HG03342 (cell line): ENCODE measurements around the gene GNGT2.

Source experiments
- ATAC-seq: cut with Tn5 transposase; IDR thresholded peaks from one replicate; pipeline ENCODE4 v1.9.1; 2021; ENCODE audit warnings: mild to moderate bottlenecking, moderate library complexity; ENCODE audit not compliant: unreplicated experiment

GNGT2 gene

DNA sequence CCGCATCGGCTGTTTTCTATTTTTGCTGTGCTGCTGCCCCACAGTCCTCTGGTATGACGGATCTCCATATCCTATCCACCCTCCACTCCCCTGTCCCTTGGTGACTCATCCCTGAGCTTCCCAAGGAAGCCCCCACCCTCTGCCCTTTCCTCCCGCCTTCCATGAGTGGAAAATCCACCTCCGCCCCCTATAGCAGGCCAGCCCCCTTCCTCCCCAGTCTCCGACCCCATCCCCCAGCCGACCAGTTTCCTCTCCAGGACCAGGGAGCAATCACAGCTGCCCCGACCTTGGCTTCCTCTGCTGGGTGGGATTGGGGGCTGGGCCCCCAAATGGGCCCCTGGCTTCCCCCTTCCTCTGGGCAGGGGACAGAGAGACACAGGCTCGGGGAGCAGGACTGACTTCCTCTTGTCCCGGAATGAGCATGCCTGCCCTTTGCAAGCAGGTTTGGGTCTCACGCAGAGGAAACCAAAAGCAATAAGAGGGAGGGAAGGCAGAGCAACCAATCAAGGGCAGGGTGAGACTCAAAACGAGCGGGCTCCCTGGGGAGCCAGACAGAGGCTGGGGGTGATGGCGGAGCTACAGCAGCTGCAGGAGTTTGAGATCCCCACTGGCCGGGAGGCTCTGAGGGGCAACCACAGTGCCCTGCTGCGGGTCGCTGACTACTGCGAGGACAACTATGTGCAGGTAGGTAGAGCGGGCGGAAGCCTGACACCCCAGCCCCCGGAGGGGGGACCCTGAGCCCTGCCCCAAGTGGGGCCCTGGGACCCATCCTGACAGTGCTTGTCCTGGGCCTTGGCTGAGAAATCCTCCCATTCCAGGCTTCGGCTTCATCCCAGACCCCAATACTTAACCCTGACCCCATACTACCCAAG lies at the start of gene GNGT2, which contains the start of gene ABI3:
Gene GNGT2, minus strand, starts transcription at position 417 of the 872 bp plus-strand sequence. CDS start 3,152 bp downstream, outside the sequence.
Gene ABI3, plus strand, starts transcription at position 550 of the 872 bp plus-strand sequence. Its CDS starts 18 bp downstream, at position 568.
- peak; percentile 80 for ATAC-seq

DNA sequence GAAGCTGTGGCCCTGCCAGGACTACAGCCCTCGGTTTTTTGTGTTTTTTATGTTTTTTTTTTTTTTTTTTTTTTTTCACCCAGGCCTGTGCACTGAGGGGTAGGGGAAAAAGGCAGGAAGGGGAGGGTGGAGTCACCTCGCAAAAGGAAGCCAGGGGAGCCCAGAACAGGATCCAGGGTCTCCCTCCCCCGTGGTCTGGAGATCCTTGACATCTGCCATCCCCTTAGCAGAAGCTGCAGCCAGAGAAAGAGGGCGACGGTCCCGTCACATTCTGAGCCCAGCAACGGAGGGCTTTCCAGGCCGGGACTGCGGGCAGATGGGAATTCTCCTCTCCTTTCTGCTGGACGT lies 49.3 kb upstream of the GNGT2 start:
- no peak for ATAC-seq

DNA sequence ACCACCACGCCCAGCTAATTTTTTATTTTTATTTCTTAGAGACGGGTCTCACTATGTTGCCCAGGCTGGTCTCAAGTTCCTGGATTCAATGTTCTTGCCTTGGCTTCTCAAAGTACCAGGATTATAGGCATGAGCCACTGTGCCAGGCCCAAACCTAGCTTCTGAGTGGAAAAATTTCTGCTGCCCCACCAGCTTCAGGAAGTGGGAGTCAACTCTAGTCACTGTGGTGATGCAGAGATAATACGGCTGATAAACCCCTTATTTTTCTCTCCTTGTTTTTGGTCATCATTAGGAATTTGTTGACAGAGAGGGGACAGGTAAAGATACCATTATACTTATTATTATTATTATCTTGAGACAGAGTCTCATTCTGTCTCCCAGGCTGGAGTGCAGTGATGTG lies 48.0 kb upstream of the GNGT2 start:
- ATAC-seq: no peak

DNA sequence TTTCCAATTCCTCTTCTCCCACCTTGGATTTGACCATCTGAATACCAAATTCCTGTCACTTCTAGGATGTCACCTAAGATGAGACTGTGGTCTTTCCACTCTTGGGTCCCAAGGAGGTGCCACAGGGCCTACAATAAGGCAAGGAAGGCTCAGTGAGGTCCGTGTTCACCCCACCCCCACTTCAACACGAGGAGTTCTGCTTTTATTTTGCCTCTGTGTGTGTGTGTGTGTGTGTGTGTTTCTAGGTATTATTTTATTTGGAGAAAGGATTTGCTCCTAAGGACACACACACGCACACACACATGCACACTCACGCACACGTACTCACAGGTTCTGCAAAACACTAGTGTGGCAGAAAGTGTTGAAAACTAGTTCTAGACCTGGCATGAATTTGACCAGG lies 44.8 kb upstream of the GNGT2 start:
- no peak for ATAC-seq

DNA sequence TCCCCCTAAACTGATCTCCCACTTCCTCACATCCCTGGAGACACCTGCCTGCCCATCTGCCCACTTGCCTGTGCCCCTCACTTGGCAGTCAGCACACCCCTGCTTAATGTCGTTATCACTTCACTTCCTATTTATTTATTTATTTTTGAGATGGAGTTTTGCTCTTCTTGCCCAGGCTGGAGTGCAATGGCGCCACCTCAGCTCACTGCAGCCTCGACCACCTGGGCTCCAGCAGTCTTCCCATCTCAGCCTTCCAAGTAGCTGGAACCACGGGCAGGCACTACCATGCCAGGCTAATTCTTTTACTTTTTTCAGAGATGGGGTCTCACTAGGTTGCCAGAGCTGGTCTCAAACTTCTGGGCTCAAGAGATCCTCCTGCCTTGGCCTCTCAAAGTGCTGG lies 43.7 kb upstream of the GNGT2 start:
- no peak for ATAC-seq

DNA sequence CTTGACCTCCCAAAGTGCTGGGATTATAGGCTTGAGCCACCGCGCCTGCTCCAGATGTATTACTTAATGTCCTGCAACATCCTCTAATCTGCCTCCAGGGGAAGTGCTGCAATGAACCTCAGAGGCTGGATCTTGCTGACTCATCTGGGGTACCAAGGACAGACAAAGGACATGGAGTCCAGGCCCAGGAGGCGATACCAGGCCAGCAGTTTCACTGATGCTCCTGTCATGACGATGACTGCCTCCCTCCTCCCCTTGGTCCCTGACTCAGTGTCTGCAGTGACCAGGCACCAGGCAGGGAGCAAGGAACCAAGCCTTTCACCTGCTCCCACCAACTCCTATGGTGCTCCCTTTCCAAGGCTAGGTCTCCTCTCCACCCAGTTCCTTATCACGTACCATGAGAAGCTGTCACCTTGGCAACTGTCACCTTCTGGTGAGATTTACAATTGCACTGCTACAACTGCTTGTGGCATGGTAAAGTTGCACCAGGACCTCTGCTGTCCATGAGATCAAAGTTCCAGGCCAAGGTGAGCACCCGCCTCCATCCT lies 41.8 kb upstream of the GNGT2 start:
- ATAC-seq: no peak

DNA sequence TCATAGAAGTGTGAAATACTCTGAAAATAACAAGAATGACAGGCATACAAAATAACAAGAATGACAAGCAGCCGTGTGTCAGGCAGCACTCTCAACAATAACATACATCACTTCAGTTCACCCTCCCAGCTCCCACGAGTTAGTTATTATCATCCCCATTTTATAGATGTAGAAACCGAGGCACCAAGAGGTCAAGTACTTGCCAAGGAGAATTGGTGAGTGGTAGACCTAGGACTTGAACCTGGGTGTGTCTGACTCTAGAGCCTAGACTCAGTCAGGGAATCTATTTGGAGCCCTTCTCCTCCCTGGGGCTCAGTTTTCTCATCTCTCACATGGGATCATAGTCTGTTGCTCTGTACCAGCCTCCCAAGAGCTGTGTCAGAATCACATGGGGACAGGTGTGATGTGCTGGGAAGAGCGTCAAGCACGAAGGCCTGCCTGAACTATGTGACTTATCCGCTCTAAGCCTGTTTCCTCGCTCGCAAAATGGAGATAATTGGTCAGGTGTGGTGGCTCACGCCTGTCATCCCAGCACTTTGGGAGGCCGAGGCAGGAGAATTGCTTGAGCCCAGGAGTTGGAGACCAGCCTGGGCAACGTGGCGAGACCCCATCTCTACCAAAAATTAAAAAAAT lies 39.6 kb upstream of the GNGT2 start:
- ATAC-seq: no peak

DNA sequence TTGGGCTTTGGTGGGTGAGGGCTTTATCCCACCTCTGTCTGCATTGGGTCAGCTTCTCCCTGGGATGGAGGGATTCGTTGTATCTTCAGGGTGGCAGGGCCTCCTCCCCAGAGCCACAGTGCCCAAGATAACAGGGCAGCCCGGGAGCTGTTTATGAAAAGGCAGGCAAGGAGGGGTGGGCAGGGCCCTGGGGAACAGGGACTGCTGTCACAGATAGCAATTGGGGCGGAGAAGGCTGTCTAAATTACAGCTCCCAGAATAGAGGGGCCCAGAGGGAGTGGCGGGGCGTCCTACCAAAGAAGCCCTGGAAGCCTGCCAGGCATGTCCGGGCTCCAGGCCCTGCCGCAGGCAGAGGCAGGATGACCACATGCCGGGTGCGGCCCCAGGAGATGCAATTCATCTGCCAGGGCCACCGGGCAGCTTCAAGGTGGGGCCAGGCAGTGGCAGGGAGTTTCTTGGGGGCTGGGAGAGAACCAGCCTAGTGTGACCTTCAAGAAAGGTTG lies 39.0 kb upstream of the GNGT2 start:
- ATAC-seq: no peak

DNA sequence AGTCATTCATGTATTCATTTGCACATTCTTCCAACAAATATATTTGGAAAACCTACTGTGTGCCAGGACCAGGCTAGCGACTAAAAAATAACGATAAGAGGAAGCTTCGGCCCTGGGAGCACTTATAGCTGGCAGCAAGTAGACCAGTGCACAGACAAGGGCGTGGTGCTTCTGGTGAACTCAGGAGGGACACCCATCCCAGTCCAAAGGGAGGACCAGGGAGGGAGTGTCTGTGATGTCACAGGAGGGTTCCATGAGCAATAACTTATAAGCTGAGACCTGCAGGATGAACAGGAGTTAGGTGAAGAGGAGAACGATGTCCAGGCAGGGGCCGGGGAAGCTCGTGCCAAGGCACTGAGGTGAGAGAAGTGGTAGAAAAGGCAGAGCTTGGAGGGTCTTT lies 37.6 kb upstream of the GNGT2 start:
- ATAC-seq: no peak

DNA sequence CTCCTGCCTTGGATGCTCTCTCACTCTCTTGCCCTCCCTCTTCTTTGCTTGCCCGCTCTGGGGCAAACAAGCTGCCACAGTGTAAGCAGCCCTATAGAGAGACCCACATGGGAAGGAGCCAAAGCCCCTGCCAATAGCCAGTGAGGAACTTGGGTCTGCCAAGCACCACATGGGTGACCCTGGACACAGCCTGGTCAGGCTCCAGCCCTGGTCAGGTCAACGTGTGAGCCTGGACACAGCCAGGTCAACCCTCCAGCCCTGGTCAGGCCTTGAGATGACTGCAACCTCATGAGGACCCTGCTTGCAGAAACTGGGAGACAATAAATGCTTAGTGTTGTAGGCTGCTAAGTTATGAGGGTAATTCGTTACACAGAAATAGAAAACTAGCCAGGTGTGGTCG lies 34.5 kb upstream of the GNGT2 start:
- no peak for ATAC-seq

DNA sequence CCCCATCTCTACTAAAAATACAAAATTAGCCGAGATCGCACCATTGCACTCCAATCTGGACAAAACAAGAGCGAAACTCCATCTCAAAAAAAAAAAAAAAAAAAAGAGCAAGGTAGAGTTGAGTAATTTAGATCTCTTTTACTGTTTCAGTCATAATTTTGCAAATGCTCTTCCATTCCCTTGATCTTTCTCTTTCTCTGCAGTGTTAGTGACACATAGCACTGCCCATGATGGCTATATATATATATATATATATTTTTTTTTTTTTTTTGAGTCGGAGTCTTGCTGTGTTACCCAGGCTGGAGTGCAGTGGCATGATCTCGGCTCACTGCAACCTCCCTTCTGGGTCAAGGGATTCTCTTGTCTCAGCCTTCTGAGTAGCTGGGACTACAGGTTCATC lies 32.4 kb upstream of the GNGT2 start:
- ATAC-seq: no peak

DNA sequence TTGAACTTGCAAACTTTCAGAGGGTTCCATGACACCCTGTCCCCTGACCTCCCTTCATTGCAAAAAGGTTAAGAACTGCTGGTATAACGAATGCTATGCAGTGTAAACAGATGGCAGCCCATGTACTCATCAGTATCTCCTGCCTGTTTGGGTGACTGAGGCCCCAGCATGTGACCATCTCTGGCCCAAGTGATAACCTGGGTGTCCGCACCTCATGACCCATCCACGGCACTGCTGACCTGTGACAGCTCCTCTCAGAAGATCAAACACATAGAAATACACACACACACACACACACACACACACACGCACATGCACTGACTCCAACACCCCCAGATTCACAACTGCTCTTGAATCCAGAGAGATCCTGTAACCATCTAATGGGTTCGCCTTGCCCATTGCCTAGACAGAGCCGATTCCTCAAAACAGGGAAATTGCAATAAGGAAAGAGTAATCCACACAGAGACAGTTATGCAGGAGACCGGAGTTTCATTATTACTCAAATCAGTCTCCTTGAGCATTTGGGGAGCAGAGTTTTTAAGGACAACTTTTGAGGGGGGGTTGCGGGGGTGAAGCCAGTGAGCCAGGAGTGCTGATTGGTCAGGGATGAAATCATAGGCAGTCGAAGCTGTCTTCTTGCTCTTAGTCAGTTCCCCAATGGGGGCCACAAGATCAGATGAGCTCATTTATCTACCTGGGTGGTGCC lies 31.5 kb upstream of the GNGT2 start:
- no peak for ATAC-seq

DNA sequence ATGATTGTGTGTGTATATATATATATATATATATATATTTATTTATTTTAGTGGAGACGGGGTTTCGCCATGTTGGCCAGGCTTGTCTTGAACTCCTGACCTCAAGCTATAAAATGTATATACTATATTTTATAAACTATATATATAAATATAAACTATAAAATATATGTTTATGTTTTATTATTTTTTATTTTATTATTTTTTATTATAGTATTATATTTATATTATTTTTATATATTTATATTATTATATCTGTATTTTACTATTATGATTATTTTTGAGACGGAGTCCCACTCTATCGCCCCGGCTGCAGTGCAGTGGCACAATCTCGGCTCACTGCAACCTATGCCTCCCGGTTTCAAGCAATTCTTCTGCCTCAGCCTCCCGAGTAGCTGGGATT lies 30.7 kb upstream of the GNGT2 start:
- no peak for ATAC-seq

DNA sequence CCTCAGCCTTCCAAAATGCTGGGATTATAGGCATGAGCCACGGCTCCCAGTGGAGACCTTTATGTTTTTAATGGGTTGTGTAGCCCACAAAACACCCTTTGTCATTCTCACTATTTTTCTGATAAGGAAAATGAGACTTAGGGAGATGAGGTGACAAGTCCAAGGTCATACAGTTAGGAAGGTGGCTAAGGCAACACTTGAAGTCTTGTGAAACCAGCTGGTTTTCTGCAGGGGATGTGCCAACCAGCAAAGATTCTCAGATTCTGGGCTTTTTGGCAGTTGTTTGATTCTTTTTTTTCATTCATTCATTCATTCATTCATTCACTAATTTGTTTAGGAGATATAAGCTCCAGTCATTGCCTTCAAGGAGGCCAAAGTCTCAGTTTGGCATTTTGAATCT lies 30.2 kb upstream of the GNGT2 start:
- ATAC-seq: no peak

DNA sequence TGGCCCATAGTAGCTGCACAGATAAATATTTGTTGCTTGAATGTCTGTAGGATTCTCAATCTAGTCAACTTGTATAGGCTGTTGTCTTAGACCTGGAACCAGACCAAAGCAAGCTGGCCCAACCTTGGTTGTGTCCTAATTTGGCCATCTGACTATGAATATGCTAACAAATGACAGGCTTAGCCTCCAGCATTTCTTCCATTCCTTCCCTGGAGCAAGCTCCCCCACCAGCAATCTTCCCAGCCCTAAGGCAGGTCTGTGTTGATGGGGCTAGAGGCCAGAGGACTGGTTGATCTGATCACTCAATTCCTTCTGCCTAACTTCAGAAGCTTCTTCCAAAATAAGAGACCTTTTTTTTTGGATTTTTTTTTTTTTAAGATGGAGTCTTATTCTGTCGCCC lies 29.6 kb upstream of the GNGT2 start:
- ATAC-seq: no peak

DNA sequence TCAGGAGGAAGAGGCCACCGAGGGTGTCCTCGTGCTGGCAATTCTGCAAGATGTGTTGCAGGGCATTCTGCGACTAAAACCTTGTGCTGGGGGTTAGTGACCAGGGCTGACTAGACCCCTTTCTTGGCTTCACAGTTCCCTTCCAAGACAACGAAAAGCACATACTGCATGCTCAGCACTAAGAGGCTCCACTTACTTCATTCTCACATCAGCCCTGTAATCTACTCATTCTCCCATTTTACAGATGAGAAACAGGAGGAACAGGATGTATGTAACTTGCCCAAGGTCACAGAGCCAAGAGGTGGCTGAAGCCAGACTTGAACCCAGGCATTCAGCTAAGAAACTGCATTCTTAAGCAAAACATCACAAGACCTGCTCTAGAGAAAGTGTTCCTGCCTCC lies 25.5 kb upstream of the GNGT2 start:
- no peak for ATAC-seq

DNA sequence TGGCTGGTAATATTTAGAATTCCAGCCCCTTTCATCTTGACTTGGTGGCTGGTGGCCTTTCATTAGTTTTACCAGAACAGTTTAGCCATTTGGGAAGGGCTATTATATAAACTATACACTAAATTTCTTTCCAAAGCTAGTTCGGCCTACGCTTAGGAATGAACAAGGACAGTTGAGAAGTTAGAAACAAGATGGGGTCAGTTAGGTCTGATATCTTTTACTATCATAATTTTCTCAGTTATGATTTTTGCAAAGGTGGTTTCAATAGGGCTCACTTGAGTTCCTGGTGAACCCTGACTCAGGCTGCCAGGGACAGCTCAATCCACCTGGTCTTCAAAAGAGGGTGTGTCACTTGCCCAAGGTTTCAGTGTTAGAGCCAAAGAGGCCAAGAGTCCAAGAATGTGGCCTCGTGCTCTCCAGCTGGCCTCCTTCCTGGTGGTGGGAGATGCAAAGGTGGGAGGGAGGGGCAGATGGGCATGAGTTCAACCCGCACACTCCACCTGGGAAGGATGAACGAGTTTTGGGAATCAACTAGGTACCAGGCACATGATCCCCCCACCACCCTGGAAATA lies 24.2 kb upstream of the GNGT2 start:
- ATAC-seq: no peak

DNA sequence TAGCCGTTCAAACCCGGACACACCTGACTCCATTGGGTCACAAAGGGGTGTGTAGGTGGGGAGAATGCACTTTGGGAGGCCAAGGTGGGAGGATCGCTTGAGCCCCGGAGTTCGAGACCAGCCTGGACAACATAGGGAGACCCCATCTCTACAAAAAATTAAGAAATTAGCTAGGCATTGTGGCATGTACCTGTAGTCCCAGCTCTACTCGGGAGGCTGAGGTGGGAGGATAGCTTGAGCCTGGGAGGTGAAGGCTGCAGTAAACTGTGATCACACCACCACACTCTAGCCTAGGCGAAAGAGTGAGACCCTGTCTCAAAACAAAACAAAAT lies 21.2 kb upstream of the GNGT2 start:
- no peak for ATAC-seq

DNA sequence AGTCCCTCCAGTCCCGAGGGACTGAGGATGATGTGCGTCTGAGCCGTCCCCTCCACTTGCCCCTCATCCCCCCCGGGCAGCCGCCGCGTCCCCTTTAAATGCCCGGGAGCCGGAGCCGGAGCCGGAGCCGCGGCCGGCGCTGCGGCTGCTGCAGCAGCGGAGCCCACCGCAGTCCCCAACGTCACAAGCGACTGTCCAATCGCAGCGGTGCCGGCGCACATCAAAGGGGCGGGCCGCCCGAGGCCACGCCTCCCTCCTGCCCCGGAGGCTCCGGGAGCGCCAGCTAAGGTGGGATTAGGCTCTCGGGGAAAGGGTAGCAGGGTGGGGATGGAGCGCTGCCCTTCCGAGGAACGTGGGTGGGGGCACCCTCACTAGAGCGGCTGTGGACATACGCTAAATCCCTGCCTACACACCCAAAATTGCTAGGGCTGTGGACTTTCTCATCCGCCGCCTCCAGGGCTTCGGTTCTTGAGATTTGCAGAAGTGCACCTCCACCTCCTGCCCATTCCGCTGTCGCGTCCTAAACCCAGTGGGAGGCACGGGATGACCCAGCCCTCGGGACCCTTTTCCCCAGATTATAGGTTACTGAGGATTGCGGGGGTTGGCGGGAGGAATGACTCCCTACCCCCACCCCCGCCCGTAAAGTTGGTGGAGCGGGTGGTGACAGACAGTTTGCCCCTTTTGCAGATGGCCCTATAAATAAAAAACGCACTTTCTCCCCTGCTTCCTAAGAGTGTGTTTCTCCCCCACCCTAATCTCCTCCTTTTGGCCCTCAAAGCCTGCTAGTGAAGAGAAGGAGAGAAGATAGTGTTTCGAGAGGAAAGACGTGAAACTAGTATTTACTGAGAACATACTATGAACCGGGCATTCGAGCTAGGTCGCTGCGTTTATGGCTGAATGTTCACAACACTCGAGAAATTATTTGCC lies 20.5 kb upstream of the GNGT2 start, which contains the start of gene PHOSPHO1:
Gene PHOSPHO1, minus strand, starts transcription at position 152 of the 927 bp plus-strand sequence. CDS start 4,096 bp downstream, outside the sequence.
- ATAC-seq: peak; percentile 82
